Activated CD4-positive, alpha-beta T cell treated with anti-CD3 and anti-CD28 coated beads, Interleukin-2, amount 50 U/mL, for 16 hours (primary cell): Measurements from ENCODE around the gene MRPS23.

Experiments used
- DNase-seq: peaks from one replicate; pipeline ENCODE4 v3.0.0-alpha.2; 2020

Gene MRPS23

DNA sequence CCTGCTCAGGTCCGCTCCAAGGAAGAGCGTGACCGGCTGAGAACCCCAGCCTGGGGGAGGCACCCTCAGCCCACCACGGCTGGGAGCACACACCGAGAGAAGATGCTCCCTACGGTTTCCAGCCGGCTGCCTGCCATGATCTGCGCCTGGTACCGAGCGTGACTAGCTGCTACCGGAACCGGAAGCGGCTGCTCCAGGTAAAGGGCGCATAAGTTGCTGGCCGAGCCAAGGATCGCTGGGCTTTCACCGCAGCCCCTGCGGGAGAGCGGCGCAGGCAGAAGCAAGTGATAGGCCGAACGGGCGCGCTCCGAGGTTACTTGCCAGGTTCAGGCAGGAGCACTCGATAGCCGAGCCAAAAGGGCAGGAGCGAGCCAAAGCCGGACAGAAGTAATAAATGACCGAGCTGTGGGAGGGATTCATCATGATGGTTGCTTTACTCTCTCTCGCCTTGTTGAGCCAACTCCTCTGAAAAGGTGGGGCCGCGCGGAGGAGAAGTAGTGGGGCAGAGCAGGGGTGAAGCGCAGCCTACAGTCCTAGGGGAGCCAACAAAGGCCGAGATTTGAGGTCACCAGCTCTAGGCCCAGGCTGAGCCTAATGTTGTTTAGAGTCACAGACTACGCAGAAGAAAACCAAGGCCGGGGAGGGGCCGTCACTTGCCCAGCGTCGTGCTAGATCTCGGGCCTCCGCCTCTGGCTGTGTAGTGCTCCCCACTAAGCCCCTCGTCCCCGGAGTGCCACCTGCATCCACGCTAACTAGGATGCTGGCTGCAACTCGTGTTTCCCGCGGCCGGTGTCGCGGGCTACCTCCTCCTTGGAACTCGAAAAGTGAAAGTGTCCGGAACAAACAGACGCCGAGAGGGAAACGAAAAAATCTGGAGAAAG is at the start of gene MRPS23:
TSS of gene MRPS23 (minus strand) at position 171 of the 881 bp plus-strand sequence. CDS start at position 137, 34 bp downstream.
- peak; percentile 98 for DNase-seq

DNA sequence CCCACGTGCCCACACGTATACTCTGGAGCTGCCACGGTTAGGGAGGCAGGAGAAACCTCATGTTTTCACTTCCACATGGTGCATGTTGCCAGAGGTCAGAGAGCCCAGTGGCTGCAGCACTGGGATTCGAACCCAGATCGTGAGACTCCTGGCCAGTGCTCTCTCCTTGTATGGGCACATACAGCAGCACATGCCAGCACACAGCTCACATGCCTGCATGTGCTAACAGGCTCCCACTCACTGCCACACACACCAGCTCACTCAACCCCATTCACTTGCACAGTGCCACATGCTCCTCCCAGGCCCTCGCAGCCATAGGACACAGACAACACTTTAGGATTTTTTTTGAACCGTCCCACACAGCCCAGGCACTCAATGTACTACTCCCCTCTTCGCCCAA is 49.5 kb upstream of the MRPS23 start:
- no peak for DNase-seq

DNA sequence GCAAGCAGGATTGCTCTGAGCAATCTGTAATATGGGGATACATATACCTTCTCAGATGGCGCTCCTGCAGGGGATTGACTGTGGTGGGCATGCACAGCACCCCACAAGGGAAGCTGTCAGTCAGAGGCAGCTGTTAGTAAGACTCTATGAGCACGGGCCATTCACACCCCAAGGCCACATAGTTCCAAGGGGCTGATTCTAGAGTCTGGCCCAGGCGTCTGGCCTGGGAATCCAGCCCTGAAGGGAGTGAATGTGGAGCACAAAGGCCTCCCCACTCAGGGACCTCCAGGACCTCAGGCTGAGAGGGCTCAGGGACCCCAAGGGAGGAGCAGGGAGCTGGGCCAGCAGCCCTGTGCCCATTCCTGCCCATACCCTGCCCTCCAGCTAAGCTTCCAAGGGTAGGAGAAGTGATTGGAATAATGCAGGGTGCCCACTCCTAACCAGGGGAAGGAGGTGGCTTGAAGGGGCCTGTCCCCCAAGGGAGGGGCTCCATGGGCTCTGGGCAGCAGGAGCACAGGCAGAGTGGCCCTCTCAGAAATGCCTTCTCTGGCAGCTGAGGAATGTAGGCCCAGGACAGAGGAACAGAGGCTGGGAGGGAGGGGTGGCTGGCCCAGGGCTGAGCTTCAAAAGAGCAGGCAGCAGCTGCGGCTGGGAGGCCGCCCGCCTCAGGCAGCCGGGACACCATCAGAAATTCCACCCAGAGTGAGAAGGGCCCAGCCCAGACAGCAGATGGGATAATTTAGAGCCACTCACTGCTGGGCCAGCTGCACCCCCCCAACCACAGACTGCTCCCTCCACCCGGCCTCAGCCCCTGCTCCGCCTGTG is 48.9 kb upstream of the MRPS23 start:
- no peak for DNase-seq

DNA sequence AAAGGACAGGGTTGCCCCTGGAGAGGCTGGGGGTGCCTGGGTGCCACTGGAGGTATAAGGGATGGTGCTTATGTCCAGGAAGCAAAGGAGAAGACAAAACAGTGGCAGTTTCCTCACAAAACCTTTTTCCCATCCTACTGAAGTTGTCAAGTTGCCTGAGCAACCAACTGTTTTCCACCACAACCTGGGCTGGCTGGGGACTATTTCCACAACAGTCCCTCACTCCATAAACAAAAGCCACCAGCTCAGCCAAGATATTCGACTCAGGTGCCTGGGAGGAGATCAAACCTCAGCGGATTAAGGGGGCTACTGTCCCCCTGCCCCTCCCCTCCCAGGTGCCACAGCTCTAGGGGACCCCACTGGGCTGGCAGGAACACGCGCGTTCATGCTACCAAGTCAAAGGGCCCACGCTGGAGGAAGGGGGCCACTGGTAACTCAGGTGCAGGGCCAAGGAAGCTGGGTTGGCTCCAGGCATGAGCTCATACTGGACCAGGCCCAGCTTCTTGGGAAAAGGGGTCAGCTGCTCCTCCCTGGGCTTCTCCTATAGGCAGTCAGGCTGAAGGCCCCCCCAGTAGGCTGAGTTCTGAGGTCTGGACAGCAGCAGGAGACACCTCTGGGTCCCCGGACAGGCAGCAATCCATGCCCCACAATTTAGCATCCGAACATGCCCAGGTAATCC is 45.7 kb upstream of the MRPS23 start:
- DNase-seq = no peak

DNA sequence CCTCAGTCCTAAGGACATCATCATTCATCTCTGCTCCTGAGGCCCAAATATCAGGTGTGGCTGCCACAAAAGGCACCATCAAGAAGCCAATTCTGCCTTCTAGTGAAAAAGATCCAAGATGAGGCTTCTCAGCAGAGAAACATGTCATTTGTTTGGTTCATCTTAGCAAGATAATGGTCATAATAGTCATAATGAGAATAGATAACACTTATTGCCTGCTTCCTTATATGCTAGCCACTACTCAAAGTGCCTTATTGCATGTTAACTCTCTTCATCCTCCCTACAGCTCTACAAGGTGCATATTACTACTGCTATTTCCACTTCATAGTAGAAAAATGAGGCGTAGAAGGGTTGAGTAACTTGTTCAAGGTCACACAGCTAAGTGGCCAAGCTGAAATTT is 45.0 kb upstream of the MRPS23 start:
- DNase-seq = no peak

DNA sequence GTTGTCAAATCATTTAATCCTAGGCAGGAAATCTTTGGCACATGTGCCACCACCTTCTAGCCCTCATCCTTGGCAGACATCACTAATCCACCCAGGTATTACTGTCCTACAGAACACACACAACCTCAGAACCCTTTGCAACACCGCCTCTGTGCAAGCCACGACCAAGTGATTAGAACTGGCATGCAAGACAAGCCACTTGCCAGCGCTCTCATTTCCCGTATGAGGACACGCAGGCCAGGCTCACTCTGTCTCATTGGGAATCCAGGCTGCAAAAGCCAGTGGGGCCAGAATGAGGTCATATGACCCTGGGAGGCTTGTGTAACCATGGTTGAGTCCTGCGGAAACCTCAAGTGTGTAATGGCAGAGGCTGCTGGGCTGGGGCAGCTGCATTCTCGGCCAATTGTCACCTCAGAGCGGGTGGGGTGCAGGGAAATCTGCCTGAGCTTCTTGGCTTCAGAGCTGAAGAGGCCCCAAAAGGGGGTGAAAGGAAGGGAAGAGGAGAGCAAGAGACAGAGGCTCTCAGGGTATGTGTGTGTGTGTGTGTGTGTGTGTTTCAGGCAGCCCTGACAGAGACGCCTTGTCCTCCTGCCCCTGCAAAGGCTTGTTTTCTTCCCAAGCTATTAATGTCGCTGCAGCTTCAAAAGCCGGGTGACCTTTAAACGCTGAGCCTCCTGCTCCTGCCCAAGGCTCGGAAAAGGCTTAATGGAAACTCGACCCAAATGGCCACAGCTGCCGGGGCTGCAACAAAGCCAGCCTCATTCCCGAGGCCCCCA is 43.2 kb upstream of the MRPS23 start:
- DNase-seq = no peak

DNA sequence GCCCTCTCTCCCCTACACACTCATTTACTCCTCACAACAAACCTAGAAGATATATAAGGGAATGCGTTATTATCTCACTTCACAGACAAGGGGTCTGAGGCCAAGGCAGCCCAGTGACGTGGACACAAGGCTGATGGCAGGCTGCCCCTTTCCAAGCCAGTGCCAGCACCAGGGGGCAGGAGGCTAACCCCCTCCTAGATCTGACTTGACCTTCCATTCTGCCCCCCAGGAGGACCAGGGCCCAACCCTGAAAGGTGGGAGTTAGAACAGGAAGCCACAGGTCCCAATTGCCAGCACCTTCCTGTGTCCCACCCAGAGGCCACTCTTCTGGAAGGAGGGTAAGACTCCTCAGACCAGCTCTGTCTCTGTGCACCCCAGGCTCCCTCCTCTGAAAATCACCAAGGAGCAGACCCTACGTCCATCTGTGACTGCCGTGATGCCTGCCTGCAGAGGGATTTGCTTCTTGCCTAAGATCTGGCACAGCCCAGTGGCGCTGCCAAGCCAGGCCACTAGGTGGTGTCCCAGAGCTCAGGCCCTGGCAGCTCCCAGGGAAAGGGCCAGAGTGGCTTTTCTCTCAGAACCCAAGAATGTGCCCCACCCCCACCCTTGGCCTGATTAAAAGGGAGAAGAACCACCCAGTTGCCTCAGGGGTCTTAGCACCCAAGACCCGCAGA is 42.4 kb upstream of the MRPS23 start:
- peak; percentile 77 for DNase-seq

DNA sequence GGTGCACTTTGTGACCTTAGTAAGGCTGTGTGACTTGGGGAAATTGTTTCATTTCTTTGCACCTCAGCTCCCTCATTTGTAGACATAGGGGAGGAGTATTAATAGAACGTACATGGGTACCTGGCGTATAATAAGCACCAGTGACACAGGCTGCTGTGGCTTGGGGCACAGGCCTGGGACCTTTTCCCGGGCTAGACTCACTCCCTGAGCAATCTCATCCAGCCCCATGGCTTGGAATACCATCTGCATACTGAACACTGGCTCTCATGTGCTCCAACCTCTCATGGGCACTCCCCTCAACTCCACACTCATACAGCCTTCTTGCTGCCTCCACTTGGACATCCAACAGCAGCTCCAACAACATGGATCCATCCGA is 41.0 kb upstream of the MRPS23 start:
- DNase-seq = no peak

DNA sequence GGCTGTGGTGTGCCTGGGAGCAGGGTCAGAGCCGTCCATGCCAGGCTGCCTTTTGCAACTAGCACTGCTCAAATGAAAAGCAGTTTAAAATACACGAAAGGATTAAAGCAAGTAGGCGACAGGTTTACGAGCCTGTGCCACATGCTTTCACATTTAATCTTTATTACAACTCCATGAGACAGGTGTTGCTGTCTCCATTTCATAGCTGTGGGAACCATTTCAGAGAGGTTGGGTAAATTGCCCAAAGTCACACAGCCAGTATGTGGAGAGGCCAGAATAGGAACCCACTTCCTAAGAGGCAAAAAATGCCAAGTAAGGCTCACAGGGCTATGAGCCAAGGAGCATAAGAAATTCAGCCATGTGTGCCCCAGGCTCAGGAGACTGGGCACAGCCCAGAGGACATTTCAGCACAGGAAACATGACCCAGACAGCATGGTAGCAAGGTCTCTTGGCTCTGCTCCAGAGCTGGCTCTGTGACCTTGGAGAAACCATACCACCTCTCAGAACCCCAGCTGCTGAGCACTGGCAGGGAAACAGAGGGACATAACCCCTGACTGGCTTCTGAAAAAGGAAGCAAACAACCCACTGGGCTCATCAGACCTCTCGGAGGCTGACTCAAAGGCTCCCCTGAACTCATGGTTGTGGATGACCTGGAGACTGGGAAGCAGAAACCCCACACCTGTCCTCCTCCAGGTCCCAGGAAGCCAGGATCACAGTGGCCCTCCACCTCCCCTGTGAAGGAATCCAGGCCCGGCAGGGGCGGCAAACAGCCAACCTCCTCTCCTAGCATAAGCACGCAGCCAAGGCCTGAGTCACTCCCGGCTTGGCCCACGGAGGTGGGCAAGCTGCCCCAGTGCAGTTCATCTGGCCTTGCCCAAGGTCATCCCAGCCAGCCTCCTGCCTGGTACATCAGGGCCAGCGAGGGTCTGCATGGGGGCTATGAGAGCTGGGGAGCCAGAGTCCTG is 40.3 kb upstream of the MRPS23 start:
- no peak for DNase-seq

DNA sequence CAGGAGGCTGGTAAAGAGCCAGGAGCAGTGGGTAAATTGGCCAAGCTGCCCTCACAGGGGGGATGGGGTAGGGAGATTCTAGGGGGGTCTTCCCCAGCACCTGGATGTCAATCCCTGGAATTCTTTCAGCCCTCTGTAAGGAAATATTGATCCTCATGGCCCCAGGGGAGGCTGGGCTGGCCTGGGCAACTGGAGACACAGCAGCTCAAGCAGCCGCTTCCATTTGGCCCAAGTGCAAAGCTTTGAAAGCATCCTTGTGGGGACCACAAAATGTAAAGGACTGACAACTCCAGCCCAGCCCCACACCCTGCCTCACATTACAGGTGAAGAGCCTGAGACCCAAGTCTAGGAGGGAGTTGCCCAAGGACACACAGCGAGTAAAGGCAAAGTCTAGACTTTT is 39.4 kb upstream of the MRPS23 start:
- DNase-seq = no peak

DNA sequence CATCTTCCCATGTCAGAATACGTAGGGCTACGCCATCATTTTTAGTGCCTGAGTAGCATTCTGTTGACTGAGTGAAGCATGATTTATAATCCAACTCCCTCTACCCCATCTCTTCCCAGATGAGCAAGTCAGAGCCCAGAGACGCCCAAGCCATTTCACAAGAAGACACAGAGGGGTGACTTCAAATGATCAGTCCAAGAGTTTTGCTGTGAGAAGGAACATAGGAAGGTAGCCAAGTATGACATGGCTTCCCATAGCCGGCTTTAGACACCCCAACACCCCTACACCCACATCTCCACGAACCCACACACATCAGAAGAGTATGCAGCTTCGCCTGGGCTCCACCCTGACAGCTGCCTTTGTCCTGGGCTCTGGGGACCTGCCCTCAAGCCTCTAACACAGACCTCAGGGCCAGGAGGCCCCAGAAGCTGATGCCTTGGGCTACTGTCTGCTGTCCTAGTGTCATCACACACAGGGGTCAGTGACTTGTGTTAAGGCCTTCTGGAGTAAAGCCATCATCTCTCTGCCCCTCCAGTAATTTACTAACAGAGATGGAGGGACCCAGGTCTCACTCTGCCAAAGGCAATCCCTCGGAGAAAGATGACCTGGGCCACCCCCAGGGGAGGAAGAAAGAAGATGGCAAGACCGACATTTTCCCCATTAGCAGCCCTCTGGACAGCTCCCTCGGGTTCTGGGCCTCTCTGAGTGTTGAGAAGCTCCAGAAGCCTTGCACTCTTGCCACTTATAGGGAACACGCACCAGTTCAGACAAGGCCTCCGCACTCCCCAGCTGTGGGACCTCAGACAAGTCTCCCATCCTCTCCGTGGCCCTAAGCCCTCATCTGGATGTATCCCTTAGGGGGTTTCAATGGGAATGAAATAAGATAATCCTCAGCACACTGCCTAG is 38.7 kb upstream of the MRPS23 start:
- no peak for DNase-seq

DNA sequence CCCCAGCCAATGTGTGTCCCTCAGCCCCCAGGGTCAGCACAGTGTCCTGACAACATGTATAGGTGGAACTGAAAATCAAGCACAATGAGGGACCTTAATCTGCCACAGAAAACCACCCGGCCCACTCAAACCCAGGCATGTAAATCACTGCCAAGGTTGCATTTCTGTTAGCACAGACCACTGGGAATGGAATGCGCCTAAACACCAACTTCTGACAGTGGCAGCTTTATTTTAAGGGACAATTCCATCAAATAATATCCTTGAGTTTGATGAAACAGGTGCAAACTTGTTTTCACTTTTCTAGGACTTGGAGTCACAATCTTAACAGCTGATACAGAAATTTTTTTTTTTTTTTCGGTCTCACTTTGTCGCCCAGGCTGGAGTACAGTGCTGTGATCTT is 37.3 kb upstream of the MRPS23 start:
- no peak for DNase-seq

DNA sequence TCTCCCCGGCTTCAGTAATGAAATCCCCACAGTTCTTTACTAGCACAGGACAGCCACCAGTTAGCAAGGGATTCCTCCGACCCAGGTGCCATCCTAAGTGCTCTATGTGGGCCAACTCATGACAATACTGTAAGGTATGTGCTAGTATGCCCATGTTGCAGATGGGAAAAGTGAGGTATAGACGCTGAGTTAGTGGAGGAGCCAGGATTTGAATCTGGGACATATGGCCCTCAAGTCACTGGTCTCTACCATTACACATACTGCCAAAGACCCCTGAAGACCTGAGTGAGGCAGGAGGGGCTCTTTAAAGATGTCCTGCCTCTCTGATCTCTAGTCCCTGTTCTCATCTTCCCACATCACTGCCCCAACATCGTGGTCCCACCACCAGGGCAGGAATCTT is 36.2 kb upstream of the MRPS23 start:
- no peak for DNase-seq

DNA sequence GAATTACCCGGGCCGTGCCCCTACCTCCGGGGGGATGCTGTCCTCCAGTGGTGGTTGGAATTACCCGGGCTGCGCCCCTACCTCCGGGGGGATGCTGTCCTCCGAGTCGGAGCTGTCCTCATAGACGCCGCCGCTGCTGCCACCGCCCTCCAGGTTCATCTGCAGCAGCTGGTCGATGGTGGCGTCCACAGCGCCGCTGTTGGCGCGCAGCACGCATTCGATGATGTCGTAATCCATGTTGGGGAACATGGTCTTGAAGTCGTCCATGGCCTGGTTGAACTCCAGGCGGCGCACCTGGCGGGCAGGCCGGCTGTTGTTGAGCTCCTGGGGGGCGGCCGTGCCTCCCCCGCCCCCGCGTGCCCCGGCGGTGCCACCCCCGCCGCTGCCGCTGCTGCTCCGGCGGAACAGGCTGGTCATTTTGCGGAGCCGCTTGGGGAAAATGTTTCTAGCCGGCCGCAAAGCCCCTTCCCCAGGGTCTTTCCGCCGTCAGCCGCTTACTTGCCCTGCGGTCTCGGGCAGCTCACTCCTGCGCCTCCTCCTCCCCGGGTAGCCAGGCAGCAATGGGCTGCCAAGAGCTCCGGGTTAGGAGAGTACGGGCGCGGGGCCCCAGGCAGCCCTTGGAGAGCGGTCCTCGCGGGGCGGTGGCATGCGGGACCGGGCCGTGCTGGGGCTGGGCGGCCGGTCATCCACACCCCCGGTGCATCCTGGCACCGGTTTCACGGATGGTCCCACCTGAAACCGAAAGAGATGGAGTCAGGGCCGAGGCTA is 35.5 kb upstream of the MRPS23 start:
- DNase-seq = no peak

DNA sequence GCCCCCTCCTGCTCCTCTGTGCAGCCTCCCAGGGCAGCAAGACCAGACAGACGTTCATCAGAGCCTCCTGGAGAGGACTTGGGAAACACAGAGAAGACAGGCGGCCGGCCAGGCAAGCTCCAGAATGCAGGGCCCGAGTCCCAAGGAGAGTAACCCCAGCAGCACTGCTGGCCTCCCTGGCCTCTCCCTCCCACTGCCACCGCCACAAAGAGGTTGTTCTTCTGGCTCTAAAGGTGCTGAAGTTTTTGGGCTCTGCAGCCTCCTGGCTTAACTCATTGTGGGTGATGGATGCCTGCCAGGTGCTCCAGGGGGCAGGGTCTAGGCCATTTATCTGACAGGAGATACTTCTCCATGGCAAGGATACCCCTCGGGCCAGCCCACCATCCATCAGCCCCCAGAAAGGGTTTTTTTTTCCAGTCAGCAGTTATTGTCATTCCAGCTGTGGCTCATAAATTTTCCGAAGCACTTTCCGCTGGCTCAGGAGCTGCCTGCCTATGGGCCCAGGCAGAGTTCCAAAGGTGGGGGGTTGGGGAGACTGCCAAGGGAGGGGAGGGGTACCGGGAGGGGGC is 32.0 kb upstream of the MRPS23 start:
- no peak for DNase-seq

DNA sequence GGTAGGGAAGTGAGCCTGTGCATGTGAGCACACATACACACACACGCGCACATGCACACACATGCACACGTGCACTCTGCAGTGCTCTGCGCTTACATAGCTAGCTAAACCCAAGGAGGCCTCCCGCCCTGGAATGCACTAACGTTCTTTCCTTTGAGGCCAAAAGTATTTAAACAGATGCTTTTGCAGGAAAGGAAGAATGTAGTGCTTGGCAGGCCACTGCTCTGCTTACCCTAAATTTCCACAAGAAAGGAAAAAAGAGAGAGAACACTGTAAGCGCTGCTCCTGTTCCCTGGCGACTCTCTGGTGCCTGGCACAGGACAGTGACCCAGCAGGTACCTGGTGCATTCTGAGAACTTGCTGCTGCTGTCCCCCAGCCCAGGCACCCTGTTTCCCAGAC is 31.3 kb upstream of the MRPS23 start:
- no peak for DNase-seq

DNA sequence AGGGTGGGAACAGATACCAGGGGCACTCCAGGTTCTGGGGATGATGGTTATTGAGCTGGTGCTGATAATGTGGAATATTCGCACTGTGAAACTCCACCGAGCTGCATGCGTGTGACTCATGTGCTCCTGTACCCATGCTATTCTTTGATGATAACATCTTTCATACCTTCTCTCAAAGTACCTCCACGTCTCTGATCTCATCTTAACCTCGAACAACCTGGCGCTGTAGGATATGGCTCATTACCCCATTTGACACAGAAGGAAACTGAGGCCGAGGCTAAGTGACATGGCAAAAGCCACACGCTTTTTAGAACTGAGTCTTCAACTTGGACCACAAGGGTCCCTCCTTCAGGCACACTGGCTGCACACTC is 30.2 kb upstream of the MRPS23 start:
- peak; percentile 29 for DNase-seq

DNA sequence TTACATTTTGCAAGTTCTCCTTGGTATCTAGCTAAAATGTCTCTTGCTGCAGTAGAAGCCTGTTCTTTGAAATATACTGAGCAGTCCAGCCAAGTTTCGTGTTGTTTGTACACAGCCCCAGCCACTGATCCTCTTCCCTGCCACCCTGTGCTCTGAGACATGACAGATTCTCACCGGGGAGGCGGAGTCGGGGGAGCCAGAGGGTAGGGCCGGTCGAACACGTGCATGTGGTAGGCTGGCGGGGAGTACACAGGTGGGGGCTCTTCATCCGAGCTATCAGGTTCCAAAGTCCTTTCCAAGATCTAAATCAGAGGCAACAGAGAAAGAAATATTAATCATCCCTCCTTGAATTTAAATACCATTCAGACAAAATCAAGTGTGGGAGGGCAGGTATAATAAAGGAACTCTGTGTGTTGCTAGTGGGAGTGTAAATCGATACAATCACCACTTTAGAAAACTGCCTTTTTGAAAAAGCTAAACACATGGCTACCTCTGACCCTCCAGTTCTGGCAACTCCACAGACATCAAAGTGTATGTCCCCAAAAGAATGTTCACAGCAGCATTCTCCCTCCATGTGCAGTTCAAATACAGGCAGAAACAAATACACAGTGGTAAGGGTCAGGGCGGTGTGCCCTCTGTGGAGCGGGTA is 29.7 kb upstream of the MRPS23 start:
- no peak for DNase-seq
